Activated naive CD4-positive, alpha-beta T cell treated with anti-CD3 and anti-CD28 coated beads, Interleukin-2, amount 50 U/mL, for 24 hours (primary cell): ENCODE measurements around the gene LUZP1.
"Not testable (repeated sequence)": the region's sequence is repeated elsewhere in the genome, so short reads cannot be mapped to it uniquely, and the experiment has no call there.

Experiments
- H3K27ac Mint-ChIP-seq: one replicate; pipeline ENCODE4 v1.8.0; 2021; ENCODE audit warnings: mild to moderate bottlenecking, mixed read lengths
- H3K27me3 Mint-ChIP-seq: one replicate; pipeline ENCODE4 v1.8.0; 2021; ENCODE audit warnings: mixed read lengths
- H3K36me3 Mint-ChIP-seq: one replicate; pipeline ENCODE4 v1.8.0; 2021; ENCODE audit warnings: mixed read lengths
- H3K4me1 Mint-ChIP-seq: one replicate; pipeline ENCODE4 v1.8.0; 2021; ENCODE audit warnings: mixed read lengths
- H3K4me3 Mint-ChIP-seq: one replicate; pipeline ENCODE4 v1.8.0; 2021; ENCODE audit warnings: mild to moderate bottlenecking, mixed read lengths
- H3K9me3 Mint-ChIP-seq: one replicate; pipeline ENCODE4 v1.8.0; 2021; ENCODE audit warnings: mixed read lengths

The LUZP1 gene

GRCh38 chr1:23196627-23197328 lies 28.1 kb upstream of the LUZP1 start:
- H3K4me1 Mint-ChIP-seq = no peaks in the 10 kb centered on the region
- H3K27ac Mint-ChIP-seq = no peak overlapping the region
- peaks cover 2% of the 10 kb centered on the region for H3K27me3 Mint-ChIP-seq
- no peak overlapping the region for H3K4me3 Mint-ChIP-seq
- H3K9me3 Mint-ChIP-seq = no peaks in the 10 kb centered on the region
- H3K36me3 Mint-ChIP-seq = no peaks in the 10 kb centered on the region

- no peaks in the 10 kb centered on the region for H3K9me3 Mint-ChIP-seq
- no peak overlapping the region for H3K27ac Mint-ChIP-seq
- no peak overlapping the region for H3K4me3 Mint-ChIP-seq
- no peaks in the 10 kb centered on the region for H3K4me1 Mint-ChIP-seq
- peaks cover 2% of the 10 kb centered on the region for H3K27me3 Mint-ChIP-seq
- H3K36me3 Mint-ChIP-seq = no peaks in the 10 kb centered on the region
Observed at GRCh38 chr1:23194119-23194984, 25.7 kb upstream of the LUZP1 start.

GRCh38 chr1:23193391-23194118 lies 24.9 kb upstream of the LUZP1 start:
- Mint-ChIP-seq H3K27me3 (peaks cover 2% of the 10 kb centered on the region), H3K36me3 (no peaks in the 10 kb centered on the region), H3K4me3 (no peak overlapping the region), H3K27ac (no peak overlapping the region), H3K9me3 (no peaks in the 10 kb centered on the region), H3K4me1 (no peaks in the 10 kb centered on the region)

- H3K4me3 Mint-ChIP-seq = no peak overlapping the region
- no peak overlapping the region for H3K27ac Mint-ChIP-seq
- no peaks in the 10 kb centered on the region for H3K36me3 Mint-ChIP-seq
- H3K9me3 Mint-ChIP-seq = no peaks in the 10 kb centered on the region
- peaks cover 2% of the 10 kb centered on the region for H3K27me3 Mint-ChIP-seq
- no peaks in the 10 kb centered on the region for H3K4me1 Mint-ChIP-seq
Observed at GRCh38 chr1:23191199-23191598, 22.5 kb upstream of the LUZP1 start.

GRCh38 chr1:23188936-23189452 lies 20.3 kb upstream of the LUZP1 start:
- not testable (repeated sequence) for H3K4me3 Mint-ChIP-seq, H3K27me3 Mint-ChIP-seq, H3K36me3 Mint-ChIP-seq, H3K9me3 Mint-ChIP-seq, H3K27ac Mint-ChIP-seq, H3K4me1 Mint-ChIP-seq

- Mint-ChIP-seq H3K9me3 (no peaks in the 10 kb centered on the region), H3K4me3 (no peak overlapping the region), H3K27ac (no peak overlapping the region), H3K27me3 (peaks cover 2% of the 10 kb centered on the region), H3K36me3 (no peaks in the 10 kb centered on the region), H3K4me1 (peaks cover 4% of the 10 kb centered on the region)
Observed at GRCh38 chr1:23188434-23188884, 19.8 kb upstream of the LUZP1 start.

GRCh38 chr1:23187637-23188036 lies 19.0 kb upstream of the LUZP1 start:
- Mint-ChIP-seq H3K4me1 (peaks cover 4% of the 10 kb centered on the region), H3K36me3 (no peaks in the 10 kb centered on the region), H3K27ac (no peak overlapping the region), H3K9me3 (no peaks in the 10 kb centered on the region), H3K4me3 (no peak overlapping the region), H3K27me3 (peaks cover 2% of the 10 kb centered on the region)

- H3K4me1 Mint-ChIP-seq = peaks cover 4% of the 10 kb centered on the region
- H3K27me3 Mint-ChIP-seq = no peaks in the 10 kb centered on the region
- no peaks in the 10 kb centered on the region for H3K9me3 Mint-ChIP-seq
- no peak overlapping the region for H3K4me3 Mint-ChIP-seq
- no peaks in the 10 kb centered on the region for H3K36me3 Mint-ChIP-seq
- H3K27ac Mint-ChIP-seq = no peak overlapping the region
Observed at GRCh38 chr1:23185381-23185780, 16.7 kb upstream of the LUZP1 start.

GRCh38 chr1:23184212-23184934 lies 15.7 kb upstream of the LUZP1 start:
- peaks cover 4% of the 10 kb centered on the region for H3K4me1 Mint-ChIP-seq
- H3K36me3 Mint-ChIP-seq = no peaks in the 10 kb centered on the region
- H3K9me3 Mint-ChIP-seq = no peaks in the 10 kb centered on the region
- H3K4me3 Mint-ChIP-seq = peak overlapping the region; percentile 73
- no peak overlapping the region for H3K27ac Mint-ChIP-seq
- H3K27me3 Mint-ChIP-seq = no peaks in the 10 kb centered on the region

- H3K4me1 Mint-ChIP-seq = peaks cover 19% of the 10 kb centered on the region
- no peaks in the 10 kb centered on the region for H3K9me3 Mint-ChIP-seq
- no peaks in the 10 kb centered on the region for H3K36me3 Mint-ChIP-seq
- H3K27ac Mint-ChIP-seq = no peak overlapping the region
- H3K27me3 Mint-ChIP-seq = no peaks in the 10 kb centered on the region
- H3K4me3 Mint-ChIP-seq = no peak overlapping the region
Observed at GRCh38 chr1:23179862-23180261, 11.2 kb upstream of the LUZP1 start.

GRCh38 chr1:23178950-23179349 lies 10.3 kb upstream of the LUZP1 start:
- H3K27ac Mint-ChIP-seq = no peak overlapping the region
- H3K9me3 Mint-ChIP-seq = no peaks in the 10 kb centered on the region
- peak overlapping the region; percentile 31 for H3K4me3 Mint-ChIP-seq
- H3K36me3 Mint-ChIP-seq = no peaks in the 10 kb centered on the region
- no peaks in the 10 kb centered on the region for H3K27me3 Mint-ChIP-seq
- peaks cover 23% of the 10 kb centered on the region for H3K4me1 Mint-ChIP-seq

- Mint-ChIP-seq H3K9me3 (no peaks in the 10 kb centered on the region), H3K4me1 (peaks cover 23% of the 10 kb centered on the region), H3K27ac (no peak overlapping the region), H3K4me3 (peak overlapping the region; percentile 77), H3K36me3 (no peaks in the 10 kb centered on the region), H3K27me3 (no peaks in the 10 kb centered on the region)
Observed at GRCh38 chr1:23178414-23178813, 9.8 kb upstream of the LUZP1 start.

- H3K36me3 Mint-ChIP-seq = no peaks in the 10 kb centered on the region
- peaks cover 23% of the 10 kb centered on the region for H3K4me1 Mint-ChIP-seq
- peak overlapping the region; percentile 77 for H3K4me3 Mint-ChIP-seq
- no peaks in the 10 kb centered on the region for H3K27me3 Mint-ChIP-seq
- no peaks in the 10 kb centered on the region for H3K9me3 Mint-ChIP-seq
- H3K27ac Mint-ChIP-seq = no peak overlapping the region
Observed at GRCh38 chr1:23177438-23178380, 9.1 kb upstream of the LUZP1 start.

GRCh38 chr1:23177031-23177430 lies 8.4 kb upstream of the LUZP1 start:
- Mint-ChIP-seq H3K27me3 (no peaks in the 10 kb centered on the region), H3K9me3 (no peaks in the 10 kb centered on the region), H3K36me3 (no peaks in the 10 kb centered on the region), H3K4me1 (peaks cover 23% of the 10 kb centered on the region), H3K4me3 (peak overlapping the region; percentile 74), H3K27ac (no peak overlapping the region)
